ENCODE data around the gene CAT. TPM values are rescaled to one million over a fixed set of nuclear protein-coding genes. Genes with fewer than 3 reads are reported as not detected.

CAT gene
- total RNA-seq (2014; rRNA removed; shearing (Covaris generic)): 38.8 and 53.9 TPM in 2 replicates

GRCh38 chr11:34438529-34439507 lies at the start of gene CAT:
CAT (plus strand) TSS chr11:34438934; CDS start chr11:34439014, 80 bp downstream.
- peak within 1 kb of the TSS; percentile 23 for H3K27ac ChIP-seq
- DNase-seq (ENCODE audit: low read depth in 1 of 2, low spot score in 2 of 2): peak; percentile 95 to 97
- H3K4me1 ChIP-seq (replicated peaks): 0 out of 2 replicates have a peak, but pooled peaks cover 8% of the 10 kb centered on the region
- H3K27me3 ChIP-seq (replicated peaks): no peaks in the 10 kb centered on the region
- H3K4me3 ChIP-seq: peak within 1 kb of the TSS; percentile 68
- H3K9me3 ChIP-seq (replicated peaks): no peaks in the 10 kb centered on the region
- H3K36me3 ChIP-seq: 0 out of 2 replicates have a peak, but pooled peaks cover 3% of the 10 kb centered on the region

DNA sequence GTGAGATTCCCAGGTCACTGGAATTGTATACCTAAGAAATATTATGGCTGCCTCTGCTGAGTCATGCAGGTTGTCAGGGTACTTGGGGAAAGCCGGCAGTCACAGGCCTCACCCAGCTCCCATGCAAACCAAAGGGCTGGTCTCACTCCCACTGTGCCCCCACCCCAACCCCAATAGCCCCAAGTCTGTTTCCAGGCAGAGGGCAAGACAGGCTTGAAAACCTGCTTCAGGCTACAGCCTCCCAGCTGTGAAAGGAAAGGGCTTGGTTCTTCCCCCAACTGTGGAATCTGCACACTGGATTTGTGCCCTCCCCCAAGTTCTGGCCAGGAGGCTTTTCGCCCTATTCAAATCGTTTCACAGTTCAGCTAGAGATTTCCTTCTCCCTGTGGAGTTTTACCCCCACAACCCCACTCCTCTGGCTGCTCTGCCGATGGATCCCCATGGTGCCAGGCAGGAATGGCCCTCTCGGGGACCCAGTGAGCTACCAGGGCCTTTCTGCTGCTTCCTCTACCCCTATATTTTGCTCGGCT lies 43.9 kb upstream of the CAT start:
- H3K9me3 ChIP-seq (replicated peaks): 0 out of 2 replicates have a peak, but pooled peaks cover 5% of the 10 kb centered on the region
- H3K27ac ChIP-seq: no peak overlapping the region
- H3K4me1 ChIP-seq (replicated peaks): peaks cover 14% of the 10 kb centered on the region
- no peaks in the 10 kb centered on the region for H3K36me3 ChIP-seq
- no peak for DNase-seq (ENCODE audit: low read depth in 1 of 2, low spot score in 2 of 2)
- no peaks in the 10 kb centered on the region; the same call in 1 of the 2 replicates for H3K27me3 ChIP-seq (replicated peaks)
- no peak overlapping the region for H3K4me3 ChIP-seq

GRCh38 chr11:34395916-34396550 lies 42.7 kb upstream of the CAT start:
- H3K27ac ChIP-seq: no peak overlapping the region
- H3K36me3 ChIP-seq: no peaks in the 10 kb centered on the region
- no peak overlapping the region for H3K4me3 ChIP-seq
- peaks cover 14% of the 10 kb centered on the region for H3K4me1 ChIP-seq (replicated peaks)
- DNase-seq (ENCODE audit: low read depth in 1 of 2, low spot score in 2 of 2): peak in 1 of 2 experiments; percentile 29
- 0 out of 2 replicates have a peak, but pooled peaks cover 11% of the 10 kb centered on the region for H3K9me3 ChIP-seq (replicated peaks)
- H3K27me3 ChIP-seq (replicated peaks): no peaks in the 10 kb centered on the region; the same call in 1 of the 2 replicates

DNA sequence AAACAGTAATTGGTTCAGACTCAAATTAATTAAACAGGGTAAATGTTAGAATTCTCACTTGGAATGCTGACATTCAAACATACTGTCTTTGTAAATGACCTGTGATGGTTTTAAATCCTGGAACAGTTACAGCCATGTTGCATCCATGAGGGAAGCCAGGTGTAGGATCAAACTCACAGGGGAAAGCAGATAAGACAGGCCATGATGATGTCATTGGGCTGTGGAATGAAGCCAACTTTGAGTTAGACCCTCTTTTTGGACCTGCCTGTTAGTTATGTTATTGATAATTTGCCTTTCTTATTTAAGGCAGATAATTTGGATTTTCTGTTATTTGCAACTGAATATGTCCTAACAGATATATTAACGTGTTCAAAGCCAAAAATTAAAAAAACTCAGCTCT lies 41.6 kb upstream of the CAT start:
- no peak for DNase-seq (ENCODE audit: low read depth in 1 of 2, low spot score in 2 of 2)
- Histone ChIP-seq H3K36me3 (no peaks in the 10 kb centered on the region), H3K27ac (no peak overlapping the region), H3K4me3 (no peak overlapping the region), H3K4me1 (replicated peaks) (peaks cover 14% of the 10 kb centered on the region), H3K9me3 (replicated peaks) (0 out of 2 replicates have a peak, but pooled peaks cover 11% of the 10 kb centered on the region), H3K27me3 (replicated peaks) (no peaks in the 10 kb centered on the region; the same call in 1 of the 2 replicates)

DNA sequence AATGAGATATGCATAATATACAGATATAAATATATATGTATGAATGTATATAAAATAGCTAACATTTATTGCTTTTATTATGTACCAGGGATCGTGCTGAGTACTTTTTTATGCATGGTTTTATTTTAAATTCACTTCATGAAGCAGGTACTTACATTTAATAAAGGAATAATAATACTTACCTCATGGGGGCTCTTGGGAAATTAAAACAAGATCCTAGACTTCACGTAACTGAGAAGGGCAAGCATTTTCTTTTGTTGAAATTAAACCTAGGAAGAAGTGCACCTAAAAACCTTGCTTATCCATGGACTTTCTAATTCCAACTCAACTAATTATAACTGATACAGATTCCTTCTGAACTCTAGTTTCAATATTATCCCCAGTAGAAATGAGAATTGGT lies 40.9 kb upstream of the CAT start:
- peaks cover 14% of the 10 kb centered on the region for H3K4me1 ChIP-seq (replicated peaks)
- no peak for DNase-seq (ENCODE audit: low read depth in 1 of 2, low spot score in 2 of 2)
- H3K27me3 ChIP-seq (replicated peaks): no peaks in the 10 kb centered on the region
- no peak overlapping the region for H3K27ac ChIP-seq
- H3K36me3 ChIP-seq: no peaks in the 10 kb centered on the region
- H3K9me3 ChIP-seq (replicated peaks): 0 out of 2 replicates have a peak, but pooled peaks cover 11% of the 10 kb centered on the region
- no peak overlapping the region for H3K4me3 ChIP-seq

GRCh38 chr11:34403431-34403830 lies 35.3 kb upstream of the CAT start:
- Histone ChIP-seq H3K4me1 (replicated peaks) (peaks cover 6% of the 10 kb centered on the region), H3K36me3 (no peaks in the 10 kb centered on the region), H3K4me3 (no peak overlapping the region), H3K27me3 (replicated peaks) (no peaks in the 10 kb centered on the region), H3K9me3 (replicated peaks) (0 out of 2 replicates have a peak, but pooled peaks cover 6% of the 10 kb centered on the region), H3K27ac (no peak overlapping the region)
- no peak for DNase-seq (ENCODE audit: low read depth in 1 of 2, low spot score in 2 of 2)

GRCh38 chr11:34404280-34404679 lies 34.5 kb upstream of the CAT start:
- Histone ChIP-seq H3K27me3 (replicated peaks) (no peaks in the 10 kb centered on the region), H3K36me3 (no peaks in the 10 kb centered on the region), H3K9me3 (replicated peaks) (0 out of 2 replicates have a peak, but pooled peaks cover 6% of the 10 kb centered on the region), H3K27ac (no peak overlapping the region), H3K4me3 (no peak overlapping the region), H3K4me1 (replicated peaks) (peaks cover 6% of the 10 kb centered on the region)
- no peak for DNase-seq (ENCODE audit: low read depth in 1 of 2, low spot score in 2 of 2)

GRCh38 chr11:34405079-34405858 lies 33.5 kb upstream of the CAT start:
- no peak overlapping the region for H3K27ac ChIP-seq
- H3K9me3 ChIP-seq (replicated peaks): 0 out of 2 replicates have a peak, but pooled peaks cover 2% of the 10 kb centered on the region
- no peaks in the 10 kb centered on the region for H3K27me3 ChIP-seq (replicated peaks)
- H3K36me3 ChIP-seq: no peaks in the 10 kb centered on the region
- H3K4me1 ChIP-seq (replicated peaks): peaks cover 6% of the 10 kb centered on the region
- no peak for DNase-seq (ENCODE audit: low read depth in 1 of 2, low spot score in 2 of 2)
- H3K4me3 ChIP-seq: no peak overlapping the region

DNA sequence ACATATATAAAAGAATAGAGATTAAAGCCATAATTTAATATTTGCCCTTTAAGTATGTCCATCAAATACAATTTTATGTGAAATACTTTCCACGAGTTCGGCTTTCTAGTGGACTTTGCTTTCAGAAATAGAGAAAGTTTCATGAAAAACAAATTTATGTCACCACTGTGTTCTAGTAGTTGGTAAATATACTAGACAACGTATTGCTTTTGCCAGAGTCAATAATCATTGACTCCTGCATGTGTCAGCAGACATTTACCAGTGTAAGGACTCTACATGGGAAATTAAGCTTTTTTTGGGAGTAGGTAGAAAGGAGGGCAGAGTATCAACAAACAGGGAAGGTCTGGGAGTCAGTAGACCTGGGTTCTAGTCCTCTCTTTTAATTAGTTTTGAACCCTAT lies 32.3 kb upstream of the CAT start:
- no peak overlapping the region for H3K27ac ChIP-seq
- no peaks in the 10 kb centered on the region for H3K36me3 ChIP-seq
- no peaks in the 10 kb centered on the region for H3K9me3 ChIP-seq (replicated peaks)
- peaks cover 6% of the 10 kb centered on the region for H3K4me1 ChIP-seq (replicated peaks)
- DNase-seq (ENCODE audit: low read depth in 1 of 2, low spot score in 2 of 2): no peak
- H3K4me3 ChIP-seq: no peak overlapping the region
- no peaks in the 10 kb centered on the region for H3K27me3 ChIP-seq (replicated peaks)

GRCh38 chr11:34407121-34407813 lies 31.5 kb upstream of the CAT start:
- H3K27ac ChIP-seq: no peak overlapping the region
- H3K27me3 ChIP-seq (replicated peaks): no peaks in the 10 kb centered on the region
- no peak overlapping the region for H3K4me3 ChIP-seq
- H3K9me3 ChIP-seq (replicated peaks): no peaks in the 10 kb centered on the region
- no peak for DNase-seq (ENCODE audit: low read depth in 1 of 2, low spot score in 2 of 2)
- H3K36me3 ChIP-seq: no peaks in the 10 kb centered on the region
- peaks cover 6% of the 10 kb centered on the region for H3K4me1 ChIP-seq (replicated peaks)

- no peak for DNase-seq (ENCODE audit: low read depth in 1 of 2, low spot score in 2 of 2)
- Histone ChIP-seq H3K36me3 (no peaks in the 10 kb centered on the region), H3K27me3 (replicated peaks) (no peaks in the 10 kb centered on the region), H3K4me3 (no peak overlapping the region), H3K9me3 (replicated peaks) (peaks cover 2% of the 10 kb centered on the region; the same call in 1 of the 2 replicates), H3K4me1 (replicated peaks) (peaks cover 6% of the 10 kb centered on the region), H3K27ac (no peak overlapping the region)
Observed at GRCh38 chr11:34408580-34409172, 30.1 kb upstream of the CAT start.

- peaks cover 2% of the 10 kb centered on the region; the same call in 1 of the 2 replicates for H3K9me3 ChIP-seq (replicated peaks)
- no peaks in the 10 kb centered on the region for H3K36me3 ChIP-seq
- H3K27me3 ChIP-seq (replicated peaks): no peaks in the 10 kb centered on the region
- no peak overlapping the region for H3K4me3 ChIP-seq
- H3K27ac ChIP-seq: no peak overlapping the region
- DNase-seq (ENCODE audit: low read depth in 1 of 2, low spot score in 2 of 2): no peak
- no peaks in the 10 kb centered on the region for H3K4me1 ChIP-seq (replicated peaks)
Observed at GRCh38 chr11:34411111-34411510, 27.6 kb upstream of the CAT start.
